ENCODE results near the gene KCNE1.
"Not testable (repeated sequence)": the region's sequence is repeated elsewhere in the genome, so short reads cannot be mapped to it uniquely, and the experiment has no call there.

The KCNE1 gene

DNA sequence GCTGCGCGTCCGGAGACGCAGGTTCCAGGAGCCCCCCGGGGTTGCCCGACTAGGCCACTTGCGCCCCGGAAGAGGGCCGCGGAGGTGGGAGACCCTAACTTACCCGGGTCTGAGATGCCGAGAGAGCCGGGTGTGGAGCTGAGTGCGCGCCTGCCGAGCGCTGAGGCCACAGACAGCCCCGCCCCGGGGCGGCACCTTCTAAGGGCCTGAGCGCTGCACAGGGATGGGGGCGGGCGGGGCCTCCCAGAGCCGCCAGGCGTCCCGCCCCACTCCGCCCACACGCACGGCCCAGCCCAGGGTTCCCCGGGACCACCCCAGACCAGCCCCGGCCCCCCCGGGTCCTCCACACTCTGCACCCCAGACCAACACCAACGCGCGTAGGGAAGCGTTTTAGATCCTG is 52.6 kb downstream of the KCNE1 start:
- H2BK15ac ChIP-seq (replicated peaks; ENCODE audit: low read depth); H3K18ac ChIP-seq (ENCODE audit: low read length); H2BK120ac ChIP-seq (ENCODE audit: low read depth, low read length); H3K4me2 ChIP-seq (ENCODE audit: low read length); H3K4ac ChIP-seq (ENCODE audit: low read depth, low read length); H3K23ac ChIP-seq (ENCODE audit: low read length); H4K5ac ChIP-seq (ENCODE audit: low read length); H3K27ac ChIP-seq (ENCODE audit: low read depth, low read length); H3K27me3 ChIP-seq (ENCODE audit: insufficient read depth, low read length, poor library complexity); H3K79me1 ChIP-seq (ENCODE audit: low read length); H3K4me1 ChIP-seq (ENCODE audit: control insufficient read depth, low read depth, low read length); H3K9ac ChIP-seq (ENCODE audit: low read length); H2BK5ac ChIP-seq (ENCODE audit: low read length); H2AK5ac ChIP-seq (ENCODE audit: low read length); DNase-seq; H3K79me2 ChIP-seq (ENCODE audit: control insufficient read depth, insufficient read depth, low read length); H3K36me3 ChIP-seq (ENCODE audit: control insufficient read depth, insufficient read depth, low read length); H4K8ac ChIP-seq (ENCODE audit: low read depth, low read length); H3K4me3 ChIP-seq (ENCODE audit: low read length); H3K56ac ChIP-seq (ENCODE audit: low read length): not testable (repeated sequence)
- WGBS (ENCODE audit: extremely low coverage, insufficient coverage, low lambda C conversion rate) = no CpG with 5 or more reads among the region's 36 CpGs

DNA sequence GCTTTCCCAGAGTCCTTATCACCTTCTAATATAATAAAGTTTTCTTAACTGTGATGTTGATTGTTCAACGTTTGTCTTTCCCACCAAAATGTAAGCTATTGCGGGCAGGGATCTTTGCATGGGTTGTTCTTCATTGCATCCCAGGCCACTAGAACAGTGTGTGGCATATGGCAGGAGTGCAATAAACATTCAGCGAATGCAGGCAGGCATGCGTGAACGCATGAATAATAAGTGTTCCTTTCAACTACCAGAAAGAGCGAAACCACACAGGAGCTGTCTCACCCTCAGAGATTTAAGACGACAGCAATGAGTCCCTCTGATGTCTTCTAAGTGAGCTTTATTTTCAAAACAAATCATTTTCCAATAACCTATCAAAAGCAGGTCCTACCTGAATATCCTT is 53.7 kb downstream of the KCNE1 start:
- DNase-seq; H3K79me2 ChIP-seq (ENCODE audit: control insufficient read depth, insufficient read depth, low read length); H3K18ac ChIP-seq (ENCODE audit: low read length); H2AK5ac ChIP-seq (ENCODE audit: low read length); H3K27me3 ChIP-seq (ENCODE audit: insufficient read depth, low read length, poor library complexity); H3K27ac ChIP-seq (ENCODE audit: low read depth, low read length); H3K4me2 ChIP-seq (ENCODE audit: low read length); H4K8ac ChIP-seq (ENCODE audit: low read depth, low read length); H3K4ac ChIP-seq (ENCODE audit: low read depth, low read length); H3K79me1 ChIP-seq (ENCODE audit: low read length); H2BK120ac ChIP-seq (ENCODE audit: low read depth, low read length); H3K4me3 ChIP-seq (ENCODE audit: low read length); H2BK5ac ChIP-seq (ENCODE audit: low read length); H3K56ac ChIP-seq (ENCODE audit: low read length); H4K5ac ChIP-seq (ENCODE audit: low read length); H3K9ac ChIP-seq (ENCODE audit: low read length); H2BK15ac ChIP-seq (replicated peaks; ENCODE audit: low read depth); H3K23ac ChIP-seq (ENCODE audit: low read length); H3K36me3 ChIP-seq (ENCODE audit: control insufficient read depth, insufficient read depth, low read length); H3K4me1 ChIP-seq (ENCODE audit: control insufficient read depth, low read depth, low read length): not testable (repeated sequence)
- no CpG with 5 or more reads among the region's 7 CpGs for WGBS (ENCODE audit: extremely low coverage, insufficient coverage, low lambda C conversion rate)

DNA sequence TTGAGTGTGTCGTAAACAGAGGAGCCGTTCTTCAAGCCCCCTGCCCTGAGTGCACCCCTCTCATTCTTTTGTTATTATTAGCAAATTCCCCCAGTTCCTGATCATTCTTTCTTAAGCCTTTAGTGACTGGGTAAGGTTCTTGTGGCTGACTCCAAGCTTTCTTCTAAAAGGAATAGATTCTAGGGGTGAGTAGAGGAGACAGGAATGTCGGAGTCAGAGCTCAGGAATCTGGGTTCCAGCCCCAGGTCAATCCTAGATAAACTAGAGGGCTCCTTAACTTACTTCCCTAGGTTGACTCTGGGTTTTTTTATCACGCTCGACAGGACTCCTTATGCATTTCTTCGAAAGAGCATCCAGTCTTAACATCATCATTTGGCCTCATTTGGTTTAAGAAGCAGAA is 55.8 kb downstream of the KCNE1 start:
- not testable (repeated sequence) for H3K4me1 ChIP-seq (ENCODE audit: control insufficient read depth, low read depth, low read length); H2AK5ac ChIP-seq (ENCODE audit: low read length); H3K4me2 ChIP-seq (ENCODE audit: low read length); H3K79me2 ChIP-seq (ENCODE audit: control insufficient read depth, insufficient read depth, low read length); H3K56ac ChIP-seq (ENCODE audit: low read length); H3K27me3 ChIP-seq (ENCODE audit: insufficient read depth, low read length, poor library complexity); H3K9ac ChIP-seq (ENCODE audit: low read length); H2BK15ac ChIP-seq (replicated peaks; ENCODE audit: low read depth); DNase-seq; H2BK120ac ChIP-seq (ENCODE audit: low read depth, low read length); H3K36me3 ChIP-seq (ENCODE audit: control insufficient read depth, insufficient read depth, low read length); H3K79me1 ChIP-seq (ENCODE audit: low read length); H3K23ac ChIP-seq (ENCODE audit: low read length); H3K4me3 ChIP-seq (ENCODE audit: low read length); H3K4ac ChIP-seq (ENCODE audit: low read depth, low read length); H3K27ac ChIP-seq (ENCODE audit: low read depth, low read length); H4K5ac ChIP-seq (ENCODE audit: low read length); H3K18ac ChIP-seq (ENCODE audit: low read length); H2BK5ac ChIP-seq (ENCODE audit: low read length); H4K8ac ChIP-seq (ENCODE audit: low read depth, low read length)
- no CpG with 5 or more reads among the region's 6 CpGs for WGBS (ENCODE audit: extremely low coverage, insufficient coverage, low lambda C conversion rate)

DNA sequence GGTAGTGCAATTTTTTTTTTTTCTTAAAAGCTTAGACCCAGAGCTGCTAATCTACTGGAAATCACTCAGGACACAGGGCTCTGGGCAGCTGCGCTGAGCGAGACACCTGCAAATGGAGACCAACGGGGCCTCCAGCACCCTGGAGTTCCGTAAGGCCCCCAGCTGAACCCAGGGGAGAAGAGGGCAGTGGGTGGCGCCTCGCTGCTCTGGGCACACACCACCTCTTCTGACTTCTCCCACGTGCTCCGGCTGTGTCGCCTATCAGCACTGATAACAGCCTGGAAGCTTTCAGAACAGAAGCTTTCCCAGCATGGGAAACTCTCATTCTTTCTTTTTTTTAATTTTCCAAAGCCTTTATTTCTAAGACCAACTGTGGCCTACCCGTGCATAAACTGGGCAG is 56.4 kb downstream of the KCNE1 start:
- not testable (repeated sequence) for H3K79me1 ChIP-seq (ENCODE audit: low read length); H3K56ac ChIP-seq (ENCODE audit: low read length); DNase-seq; H3K27ac ChIP-seq (ENCODE audit: low read depth, low read length); H2BK5ac ChIP-seq (ENCODE audit: low read length); H3K4me2 ChIP-seq (ENCODE audit: low read length); H3K79me2 ChIP-seq (ENCODE audit: control insufficient read depth, insufficient read depth, low read length); H3K9ac ChIP-seq (ENCODE audit: low read length); H3K4me3 ChIP-seq (ENCODE audit: low read length); H3K27me3 ChIP-seq (ENCODE audit: insufficient read depth, low read length, poor library complexity); H3K23ac ChIP-seq (ENCODE audit: low read length); H3K36me3 ChIP-seq (ENCODE audit: control insufficient read depth, insufficient read depth, low read length); H2BK15ac ChIP-seq (replicated peaks; ENCODE audit: low read depth); H2BK120ac ChIP-seq (ENCODE audit: low read depth, low read length); H4K8ac ChIP-seq (ENCODE audit: low read depth, low read length); H3K4me1 ChIP-seq (ENCODE audit: control insufficient read depth, low read depth, low read length); H2AK5ac ChIP-seq (ENCODE audit: low read length); H3K18ac ChIP-seq (ENCODE audit: low read length); H3K4ac ChIP-seq (ENCODE audit: low read depth, low read length); H4K5ac ChIP-seq (ENCODE audit: low read length)
- WGBS (ENCODE audit: extremely low coverage, insufficient coverage, low lambda C conversion rate) = no CpG with 5 or more reads among the region's 10 CpGs

DNA sequence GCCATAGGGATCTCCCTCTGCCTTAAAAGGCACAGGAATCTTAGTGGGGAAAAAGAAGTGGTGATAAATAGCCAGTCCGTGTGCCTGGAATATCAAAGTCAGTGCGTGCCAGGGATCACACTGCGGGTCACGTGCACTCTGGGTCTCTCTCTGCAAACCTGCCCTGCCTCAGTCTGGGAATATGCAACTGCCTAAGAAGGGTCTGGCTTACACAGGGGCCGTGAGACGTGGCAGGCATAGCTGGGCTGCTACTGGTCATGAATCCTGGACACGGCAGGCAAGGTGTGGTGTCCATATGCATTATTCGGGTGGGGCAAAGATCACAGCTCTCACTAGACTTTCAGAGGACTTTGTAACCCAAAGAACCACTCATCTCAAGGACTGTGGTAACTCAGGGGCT is 65.0 kb downstream of the KCNE1 start:
- no CpG with 5 or more reads among the region's 8 CpGs for WGBS (ENCODE audit: extremely low coverage, insufficient coverage, low lambda C conversion rate)
- not testable (repeated sequence) for H3K79me1 ChIP-seq (ENCODE audit: low read length); H2BK120ac ChIP-seq (ENCODE audit: low read depth, low read length)

DNA sequence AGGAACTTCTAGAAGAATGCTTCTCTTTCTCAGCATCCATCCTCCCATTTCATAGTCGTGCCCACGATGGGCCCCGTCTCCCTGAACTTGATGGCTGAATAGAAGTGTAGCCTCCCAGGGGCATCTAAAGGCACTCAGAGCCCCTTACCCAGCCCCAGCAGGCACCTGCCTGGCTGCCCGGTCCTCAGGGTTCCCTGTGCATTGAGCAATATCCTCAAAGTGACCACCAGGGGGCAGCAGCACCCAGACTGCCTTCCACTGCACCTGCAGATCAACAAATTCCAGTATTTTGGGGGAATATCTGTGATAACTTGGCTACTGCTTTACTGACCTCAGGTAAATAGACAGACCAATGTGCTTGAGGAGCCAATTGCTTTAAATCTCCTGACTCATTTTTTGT is 68.5 kb downstream of the KCNE1 start:
- not testable (repeated sequence) for H3K4me2 ChIP-seq (ENCODE audit: low read length); DNase-seq; H2BK120ac ChIP-seq (ENCODE audit: low read depth, low read length); H3K27me3 ChIP-seq (ENCODE audit: insufficient read depth, low read length, poor library complexity); H3K23ac ChIP-seq (ENCODE audit: low read length); H3K79me1 ChIP-seq (ENCODE audit: low read length); H2BK15ac ChIP-seq (replicated peaks; ENCODE audit: low read depth); H3K4ac ChIP-seq (ENCODE audit: low read depth, low read length); H4K5ac ChIP-seq (ENCODE audit: low read length); H3K18ac ChIP-seq (ENCODE audit: low read length); H2BK5ac ChIP-seq (ENCODE audit: low read length); H3K79me2 ChIP-seq (ENCODE audit: control insufficient read depth, insufficient read depth, low read length); H3K36me3 ChIP-seq (ENCODE audit: control insufficient read depth, insufficient read depth, low read length); H4K8ac ChIP-seq (ENCODE audit: low read depth, low read length); H3K56ac ChIP-seq (ENCODE audit: low read length); H3K27ac ChIP-seq (ENCODE audit: low read depth, low read length); H3K4me1 ChIP-seq (ENCODE audit: control insufficient read depth, low read depth, low read length); H3K4me3 ChIP-seq (ENCODE audit: low read length); H2AK5ac ChIP-seq (ENCODE audit: low read length); H3K9ac ChIP-seq (ENCODE audit: low read length)
- no CpG with 5 or more reads among the region's 4 CpGs for WGBS (ENCODE audit: extremely low coverage, insufficient coverage, low lambda C conversion rate)

More for the DNA sequence above, 65.0 kb downstream of the KCNE1 start:
- H2BK15ac ChIP-seq (replicated peaks; ENCODE audit: low read depth); H4K8ac ChIP-seq (ENCODE audit: low read depth, low read length); H3K18ac ChIP-seq (ENCODE audit: low read length); H3K4me3 ChIP-seq (ENCODE audit: low read length); H3K56ac ChIP-seq (ENCODE audit: low read length); DNase-seq; H3K9ac ChIP-seq (ENCODE audit: low read length); H2AK5ac ChIP-seq (ENCODE audit: low read length); H3K4me2 ChIP-seq (ENCODE audit: low read length); H3K27ac ChIP-seq (ENCODE audit: low read depth, low read length); H2BK5ac ChIP-seq (ENCODE audit: low read length); H3K79me2 ChIP-seq (ENCODE audit: control insufficient read depth, insufficient read depth, low read length); H3K23ac ChIP-seq (ENCODE audit: low read length); H3K27me3 ChIP-seq (ENCODE audit: insufficient read depth, low read length, poor library complexity); H3K36me3 ChIP-seq (ENCODE audit: control insufficient read depth, insufficient read depth, low read length); H3K4me1 ChIP-seq (ENCODE audit: control insufficient read depth, low read depth, low read length); H3K4ac ChIP-seq (ENCODE audit: low read depth, low read length); H4K5ac ChIP-seq (ENCODE audit: low read length): not testable (repeated sequence)

Measured in mesendoderm (in vitro differentiated cells).